ENCODE measurements around the gene MAPKAP1. TPM values are rescaled to one million over a fixed set of nuclear protein-coding genes. Genes with fewer than 3 reads are reported as not detected.

Gene MAPKAP1
- total RNA-seq, 1 donor from 2014 or later = 127 TPM

DNA sequence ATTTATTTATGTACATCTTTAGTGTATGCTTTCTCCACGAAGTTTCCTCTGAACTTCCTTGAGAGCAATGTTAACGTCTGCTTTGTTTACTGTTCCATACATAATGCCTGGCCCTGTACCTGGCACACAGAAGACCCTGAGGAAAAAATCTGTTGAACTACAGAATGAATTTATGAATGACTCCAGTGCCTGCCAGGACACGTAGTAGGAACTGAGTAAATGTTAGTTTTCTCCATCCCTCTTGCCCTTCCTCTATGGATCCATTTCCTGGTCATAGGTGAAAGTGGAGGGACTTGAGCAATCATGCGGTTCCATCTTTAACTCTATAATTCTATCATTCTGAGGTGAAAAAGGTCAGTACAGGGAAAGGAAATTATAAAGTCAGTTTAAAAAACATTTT is 117.7 kb downstream of the MAPKAP1 start:
- Histone ChIP-seq H3K27me3 (ENCODE audit: low read depth) (no peaks in the 10 kb centered on the region), H3K36me3 (peaks cover 8% of the 10 kb centered on the region), H3K9me3 (replicated peaks) (no peaks in the 10 kb centered on the region), H3K27ac (replicated peaks) (no peak overlapping the region), H3K4me3 (no peak overlapping the region), H3K4me1 (peaks cover 4% of the 10 kb centered on the region)
- intact Hi-C loops (cut with micrococcal nuclease) = no loop called here
- DNase-seq = no peak
- no peak for TF ChIP-seq CTCF (IDR thresholded peaks at IDR 0.05; ENCODE audit: borderline replicate concordance)

DNA sequence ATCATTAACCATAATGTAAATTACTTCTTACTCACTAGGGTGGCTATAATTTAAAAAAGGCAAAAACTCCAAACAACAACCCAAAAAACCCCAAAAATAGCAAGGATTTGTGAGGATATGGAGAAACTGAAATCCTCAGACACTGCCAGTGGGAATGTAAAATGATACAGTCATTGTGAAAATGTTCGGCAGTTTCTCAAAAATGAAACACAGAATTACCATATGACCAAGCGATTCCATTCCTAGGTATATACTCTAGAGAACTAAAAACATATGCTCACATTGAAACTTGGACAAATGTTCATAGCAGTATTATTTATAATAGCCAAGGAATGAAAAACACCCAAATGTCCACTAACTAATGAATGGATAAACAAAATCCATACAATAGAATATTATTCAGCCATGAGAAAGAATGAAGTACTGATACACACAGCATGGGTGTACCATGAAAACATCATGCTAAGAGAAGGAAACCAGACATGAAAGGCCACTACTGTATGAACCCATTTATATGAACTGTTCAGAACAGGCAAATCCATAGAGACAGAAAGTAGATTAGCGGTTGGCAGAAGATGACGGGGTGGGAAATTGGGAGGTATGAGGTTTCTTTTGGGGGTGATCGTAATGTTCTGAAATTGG is 119.1 kb downstream of the MAPKAP1 start:
- intact Hi-C loops (cut with micrococcal nuclease) = no loop called here
- TF ChIP-seq CTCF (IDR thresholded peaks at IDR 0.05; ENCODE audit: borderline replicate concordance) = no peak

GRCh38 chr9:125586172-125586511 is 120.9 kb downstream of the MAPKAP1 start:
- Histone ChIP-seq H3K9me3 (replicated peaks) (no peaks in the 10 kb centered on the region), H3K27ac (replicated peaks) (no peak overlapping the region), H3K27me3 (ENCODE audit: low read depth) (no peaks in the 10 kb centered on the region), H3K36me3 (peaks cover 13% of the 10 kb centered on the region), H3K4me1 (no peaks in the 10 kb centered on the region), H3K4me3 (no peak overlapping the region)
- no peak for TF ChIP-seq CTCF (IDR thresholded peaks at IDR 0.05; ENCODE audit: borderline replicate concordance)
- no peak for DNase-seq
- intact Hi-C loops (cut with micrococcal nuclease) = no loop called here

More for the DNA sequence above, 119.1 kb downstream of the MAPKAP1 start:
- Histone ChIP-seq H3K4me1 (no peaks in the 10 kb centered on the region), H3K36me3 (peaks cover 8% of the 10 kb centered on the region), H3K9me3 (replicated peaks) (no peaks in the 10 kb centered on the region), H3K27me3 (ENCODE audit: low read depth) (no peaks in the 10 kb centered on the region), H3K4me3 (no peak overlapping the region), H3K27ac (replicated peaks) (no peak overlapping the region)
- DNase-seq = no peak

GRCh38 chr9:125585503-125586171 is 121.4 kb downstream of the MAPKAP1 start:
- intact Hi-C loops (cut with micrococcal nuclease) = no loop called here
- no peaks in the 10 kb centered on the region for H3K9me3 ChIP-seq (replicated peaks)
- peaks cover 13% of the 10 kb centered on the region for H3K36me3 ChIP-seq
- no peaks in the 10 kb centered on the region for H3K4me1 ChIP-seq
- no peak for DNase-seq
- H3K4me3 ChIP-seq = no peak overlapping the region
- H3K27me3 ChIP-seq (ENCODE audit: low read depth) = no peaks in the 10 kb centered on the region
- H3K27ac ChIP-seq (replicated peaks) = no peak overlapping the region
- TF ChIP-seq CTCF (IDR thresholded peaks at IDR 0.05; ENCODE audit: borderline replicate concordance) = no peak

- Histone ChIP-seq H3K27me3 (ENCODE audit: low read depth) (no peaks in the 10 kb centered on the region), H3K27ac (replicated peaks) (no peak overlapping the region), H3K4me1 (peaks cover 9% of the 10 kb centered on the region), H3K4me3 (no peak overlapping the region), H3K9me3 (replicated peaks) (no peaks in the 10 kb centered on the region), H3K36me3 (peaks cover 13% of the 10 kb centered on the region)
- DNase-seq = no peak
- intact Hi-C loops (cut with micrococcal nuclease) = no loop called here
- no peak for TF ChIP-seq CTCF (IDR thresholded peaks at IDR 0.05; ENCODE audit: borderline replicate concordance)
Observed at GRCh38 chr9:125580701-125581286, 126.2 kb downstream of the MAPKAP1 start.

Data from left ventricle myocardium inferior (tissue), 1 donor.